DOHH2 (cell line): ENCODE measurements around the gene SLC30A9.
A peak's percentile ranks its signal among the peaks of the same experiment; 100 is the strongest.

ENCODE experiments used
- H3F3A ChIP-seq: fragments of 200-600 bp; sonication (generic), shearing (Covaris generic); 2 replicates; pipeline ENCODE4 v1.6.0; 2016; ENCODE audit warnings: antibody characterized with exemption, mild to moderate bottlenecking; ENCODE audit not compliant: control insufficient read depth, insufficient read depth
- H3K27ac ChIP-seq: fragments of 200-600 bp; sonication (generic); 2 replicates; pipeline ENCODE4 v1.5.1; 2014; ENCODE audit warnings: low read depth, mild to moderate bottlenecking, low read length, moderate library complexity
- H3K27me3 ChIP-seq: fragments of 200-600 bp; sonication (generic); 2 replicates; pipeline ENCODE4 v1.6.1; 2014; ENCODE audit warnings: mild to moderate bottlenecking, low read length, mixed read lengths; ENCODE audit not compliant: control insufficient read depth
- H3K36me3 ChIP-seq: fragments of 200-600 bp; sonication (generic); 2 replicates; pipeline ENCODE4 v1.6.1; 2014; ENCODE audit warnings: mild to moderate bottlenecking, low read length, moderate library complexity, mixed read lengths; ENCODE audit not compliant: control insufficient read depth
- H3K4me1 ChIP-seq: fragments of 200-600 bp; sonication (generic); 2 replicates; pipeline ENCODE4 v1.6.1; 2014; ENCODE audit warnings: mild to moderate bottlenecking, low read length, mixed read lengths; ENCODE audit not compliant: control insufficient read depth
- H3K4me2 ChIP-seq: fragments of 200-600 bp; sonication (generic); 2 replicates; pipeline ENCODE4 v1.6.0; 2014; ENCODE audit warnings: mild to moderate bottlenecking, low read length, moderate library complexity
- H3K4me3 ChIP-seq: fragments of 200-600 bp; sonication (generic); 2 replicates; pipeline ENCODE4 v1.5.1; 2014; ENCODE audit warnings: mild to moderate bottlenecking, low read length, mixed read lengths
- H3K79me2 ChIP-seq: fragments of 200-600 bp; sonication (generic); 2 replicates; pipeline ENCODE4 v1.6.1; 2014; ENCODE audit warnings: mild to moderate bottlenecking, low read length, mixed read lengths; ENCODE audit not compliant: control insufficient read depth
- H3K9me2 ChIP-seq: fragments of 200-600 bp; sonication (generic); replicated peaks from 2 replicates; pipeline ENCODE4 v1.6.1; 2014; ENCODE audit warnings: mild to moderate bottlenecking, low read length, mixed read lengths; ENCODE audit not compliant: control insufficient read depth
- H3K9me3 ChIP-seq: fragments of 200-600 bp; sonication (generic); 2 replicates; pipeline ENCODE4 v1.6.1; 2014; ENCODE audit warnings: antibody characterized with exemption, low read length, mixed read lengths; ENCODE audit not compliant: control insufficient read depth, insufficient read depth
- H4K20me1 ChIP-seq: fragments of 200-600 bp; sonication (generic); 2 replicates; pipeline ENCODE4 v1.6.0; 2014; ENCODE audit warnings: low read depth, mild to moderate bottlenecking, antibody characterized with exemption, low read length, moderate library complexity; ENCODE audit not compliant: control insufficient read depth, insufficient read depth
- EZH2phosphoT487 ChIP-seq: fragments of 200-600 bp; sonication (generic); IDR thresholded peaks from 2 replicates; pipeline ENCODE4 v1.6.1; 2017; ENCODE audit warnings: borderline replicate concordance, mild to moderate bottlenecking, antibody characterized with exemption, low read length, moderate library complexity, mixed read lengths
- TF ChIP-seq, protein P1 (sequence below): fragments of 200-600 bp; sonication (generic); IDR thresholded peaks from one replicate; pipeline ENCODE4 v1.5.1; 2014; ENCODE audit warnings: antibody characterized with exemption, mild to moderate bottlenecking, low read depth, low read length; ENCODE audit not compliant: poor library complexity, severe bottlenecking

The SLC30A9 gene

DNA sequence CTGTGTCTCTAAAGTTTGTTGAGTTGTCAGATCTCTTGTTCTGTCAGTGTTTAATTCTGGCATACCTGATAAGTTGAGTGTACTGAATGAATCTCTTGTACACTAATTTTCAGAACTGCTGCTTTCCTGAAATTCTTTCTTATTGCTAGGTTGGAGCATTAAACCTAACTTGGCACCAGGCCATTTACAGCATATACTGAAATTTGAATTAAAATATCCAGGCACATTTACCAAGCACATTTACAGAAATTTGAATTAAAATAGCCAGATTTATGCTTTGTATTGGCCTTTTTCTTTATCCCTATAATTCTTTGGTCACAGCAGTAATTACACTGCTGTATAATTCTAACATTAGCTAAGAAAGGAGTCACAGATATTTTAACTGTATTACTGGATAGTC, 46.2 kb upstream of the SLC30A9 start:
- Histone ChIP-seq H3K4me1 (no peaks in the 10 kb centered on the region), H3K27me3 (no peaks in the 10 kb centered on the region), H3F3A (peaks cover 4% of the 10 kb centered on the region; the same call in 1 of the 2 replicates), H3K4me2 (no peak overlapping the region), H3K79me2 (peaks cover 38% of the 10 kb centered on the region), H3K9me3 (no peaks in the 10 kb centered on the region), H4K20me1 (peaks cover 2% of the 10 kb centered on the region; the same call in 1 of the 2 replicates), H3K4me3 (no peak overlapping the region), H3K9me2 (no peaks in the 10 kb centered on the region), H3K36me3 (peaks cover 82% of the 10 kb centered on the region), H3K27ac (no peak overlapping the region)
- TF ChIP-seq, protein P1, sequence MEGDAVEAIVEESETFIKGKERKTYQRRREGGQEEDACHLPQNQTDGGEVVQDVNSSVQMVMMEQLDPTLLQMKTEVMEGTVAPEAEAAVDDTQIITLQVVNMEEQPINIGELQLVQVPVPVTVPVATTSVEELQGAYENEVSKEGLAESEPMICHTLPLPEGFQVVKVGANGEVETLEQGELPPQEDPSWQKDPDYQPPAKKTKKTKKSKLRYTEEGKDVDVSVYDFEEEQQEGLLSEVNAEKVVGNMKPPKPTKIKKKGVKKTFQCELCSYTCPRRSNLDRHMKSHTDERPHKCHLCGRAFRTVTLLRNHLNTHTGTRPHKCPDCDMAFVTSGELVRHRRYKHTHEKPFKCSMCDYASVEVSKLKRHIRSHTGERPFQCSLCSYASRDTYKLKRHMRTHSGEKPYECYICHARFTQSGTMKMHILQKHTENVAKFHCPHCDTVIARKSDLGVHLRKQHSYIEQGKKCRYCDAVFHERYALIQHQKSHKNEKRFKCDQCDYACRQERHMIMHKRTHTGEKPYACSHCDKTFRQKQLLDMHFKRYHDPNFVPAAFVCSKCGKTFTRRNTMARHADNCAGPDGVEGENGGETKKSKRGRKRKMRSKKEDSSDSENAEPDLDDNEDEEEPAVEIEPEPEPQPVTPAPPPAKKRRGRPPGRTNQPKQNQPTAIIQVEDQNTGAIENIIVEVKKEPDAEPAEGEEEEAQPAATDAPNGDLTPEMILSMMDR = no peak
- TF ChIP-seq EZH2phosphoT487 = no peak

DNA sequence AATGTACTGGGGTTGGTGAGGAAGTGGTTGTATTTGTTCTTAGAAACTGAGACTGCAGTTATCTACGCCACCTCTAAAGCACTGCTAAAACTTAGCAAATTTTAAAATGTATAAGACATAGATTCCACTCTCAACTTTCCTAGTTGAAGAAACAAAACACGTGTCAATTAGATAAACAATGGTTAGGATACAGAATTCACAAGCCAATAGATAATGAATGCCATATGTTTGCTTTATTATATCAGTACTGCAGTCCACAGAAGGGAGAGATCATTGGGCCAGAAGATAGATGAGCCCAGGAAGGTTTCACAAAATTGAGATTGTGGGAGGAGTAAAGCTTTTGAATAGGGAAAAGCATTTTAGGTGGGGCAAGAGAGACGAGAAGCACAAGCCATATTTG, 40.8 kb upstream of the SLC30A9 start:
- H3K9me3 ChIP-seq = no peaks in the 10 kb centered on the region
- no peak overlapping the region for H3K27ac ChIP-seq
- 0 out of 2 replicates have a peak, but pooled peaks cover 4% of the 10 kb centered on the region for H3K4me1 ChIP-seq
- no peak overlapping the region for H3K4me2 ChIP-seq
- H4K20me1 ChIP-seq = peaks cover 8% of the 10 kb centered on the region; the same call in 1 of the 2 replicates
- peaks cover 2% of the 10 kb centered on the region; the same call in 1 of the 2 replicates for H3F3A ChIP-seq
- H3K79me2 ChIP-seq = peaks cover 8% of the 10 kb centered on the region; the same call in 1 of the 2 replicates
- peaks cover 89% of the 10 kb centered on the region for H3K36me3 ChIP-seq
- H3K9me2 ChIP-seq = no peaks in the 10 kb centered on the region
- no peaks in the 10 kb centered on the region for H3K27me3 ChIP-seq
- no peak overlapping the region for H3K4me3 ChIP-seq
- no peak for TF ChIP-seq EZH2phosphoT487
- TF ChIP-seq, protein P1 = no peak

DNA sequence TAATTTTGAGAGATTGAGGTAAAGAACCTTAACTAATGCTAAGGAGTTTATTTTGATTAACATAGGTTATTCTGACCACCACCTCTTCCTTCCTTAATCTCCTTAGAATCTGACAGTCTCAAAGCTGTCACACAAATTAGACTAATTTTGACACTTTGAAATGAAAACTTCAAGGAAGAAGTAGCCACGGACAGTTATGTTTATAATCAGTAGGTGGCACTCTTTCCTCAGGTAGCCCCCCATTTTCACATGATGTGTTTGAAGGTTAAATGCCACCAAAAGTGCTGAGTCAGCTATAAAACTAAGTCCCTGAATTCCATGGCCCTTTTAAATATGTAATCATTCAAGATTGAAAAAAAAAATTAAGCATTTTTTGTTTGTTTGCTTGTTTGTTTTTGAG, 32.7 kb upstream of the SLC30A9 start:
- Histone ChIP-seq H3K4me1 (0 out of 2 replicates have a peak, but pooled peaks cover 4% of the 10 kb centered on the region), H3K79me2 (no peaks in the 10 kb centered on the region), H3K9me2 (no peaks in the 10 kb centered on the region), H3F3A (peaks cover 22% of the 10 kb centered on the region), H3K27ac (no peak overlapping the region), H4K20me1 (no peaks in the 10 kb centered on the region), H3K9me3 (no peaks in the 10 kb centered on the region), H3K4me2 (no peak overlapping the region), H3K4me3 (no peak overlapping the region), H3K36me3 (peaks cover 24% of the 10 kb centered on the region), H3K27me3 (no peaks in the 10 kb centered on the region)
- TF ChIP-seq, protein P1 = peak; percentile 76
- TF ChIP-seq EZH2phosphoT487 = no peak
